ENCODE data around the gene PKIG. TPM values are rescaled to one million over a fixed set of nuclear protein-coding genes. Genes with fewer than 3 reads are reported as not detected.

PKIG gene
- total RNA-seq, 4 donors from 2014 or later: 70.2 to 98.0 (median 77.7) TPM

GRCh38 chr20:44587035-44587980 lies 4.9 kb downstream of the PKIG start:
- no peak for TF ChIP-seq CTCF (IDR thresholded peaks at IDR 0.05; ENCODE audit: low read depth)

GRCh38 chr20:44589537-44589936 lies 7.2 kb downstream of the PKIG start:
- no peak for TF ChIP-seq CTCF (IDR thresholded peaks at IDR 0.05; ENCODE audit: low read depth)

- no peak for TF ChIP-seq CTCF (IDR thresholded peaks at IDR 0.05; ENCODE audit: low read depth)
Observed at GRCh38 chr20:44590980-44591778, 8.8 kb downstream of the PKIG start.

GRCh38 chr20:44592366-44592765 lies 10.0 kb downstream of the PKIG start:
- TF ChIP-seq CTCF (IDR thresholded peaks at IDR 0.05; ENCODE audit: low read depth): no peak

- TF ChIP-seq CTCF (IDR thresholded peaks at IDR 0.05; ENCODE audit: low read depth): no peak
Observed at GRCh38 chr20:44593751-44594150, 11.4 kb downstream of the PKIG start.

GRCh38 chr20:44594730-44595129 lies 12.4 kb downstream of the PKIG start:
- no peak for TF ChIP-seq CTCF (IDR thresholded peaks at IDR 0.05; ENCODE audit: low read depth)

- no peak for TF ChIP-seq CTCF (IDR thresholded peaks at IDR 0.05; ENCODE audit: low read depth)
Observed at GRCh38 chr20:44596010-44596409, 13.6 kb downstream of the PKIG start.

All from subcutaneous adipose tissue (tissue), 4 donors.